GM19372 (cell line): ENCODE results near the gene PIAS4.

Experiments used
- ATAC-seq: cut with Tn5 transposase; IDR thresholded peaks from one replicate; pipeline ENCODE4 v1.9.1; 2021; ENCODE audit warnings: mild to moderate bottlenecking, low read depth, moderate library complexity; ENCODE audit not compliant: unreplicated experiment

PIAS4 gene

DNA sequence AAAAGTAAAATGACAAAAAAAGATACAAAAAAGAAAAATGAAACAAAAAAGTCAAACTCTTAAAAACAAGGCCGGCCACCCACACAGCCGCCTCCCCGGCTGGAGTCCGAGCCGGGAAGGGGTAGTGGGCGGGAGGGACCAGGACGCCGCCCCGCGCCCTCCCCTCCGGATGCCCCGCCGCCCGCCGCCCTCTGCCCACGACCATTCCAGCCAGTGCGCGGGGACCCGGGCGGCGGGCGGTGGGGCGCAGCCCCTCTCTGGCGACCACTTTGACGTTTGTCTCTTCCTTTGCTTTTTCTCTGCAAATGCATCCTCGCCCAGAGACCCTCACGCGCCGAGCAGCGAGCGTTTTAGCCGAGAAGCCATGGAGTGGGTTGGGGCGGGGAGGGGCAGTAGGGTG, 30.5 kb downstream of the PIAS4 start:
- ATAC-seq = no peak

DNA sequence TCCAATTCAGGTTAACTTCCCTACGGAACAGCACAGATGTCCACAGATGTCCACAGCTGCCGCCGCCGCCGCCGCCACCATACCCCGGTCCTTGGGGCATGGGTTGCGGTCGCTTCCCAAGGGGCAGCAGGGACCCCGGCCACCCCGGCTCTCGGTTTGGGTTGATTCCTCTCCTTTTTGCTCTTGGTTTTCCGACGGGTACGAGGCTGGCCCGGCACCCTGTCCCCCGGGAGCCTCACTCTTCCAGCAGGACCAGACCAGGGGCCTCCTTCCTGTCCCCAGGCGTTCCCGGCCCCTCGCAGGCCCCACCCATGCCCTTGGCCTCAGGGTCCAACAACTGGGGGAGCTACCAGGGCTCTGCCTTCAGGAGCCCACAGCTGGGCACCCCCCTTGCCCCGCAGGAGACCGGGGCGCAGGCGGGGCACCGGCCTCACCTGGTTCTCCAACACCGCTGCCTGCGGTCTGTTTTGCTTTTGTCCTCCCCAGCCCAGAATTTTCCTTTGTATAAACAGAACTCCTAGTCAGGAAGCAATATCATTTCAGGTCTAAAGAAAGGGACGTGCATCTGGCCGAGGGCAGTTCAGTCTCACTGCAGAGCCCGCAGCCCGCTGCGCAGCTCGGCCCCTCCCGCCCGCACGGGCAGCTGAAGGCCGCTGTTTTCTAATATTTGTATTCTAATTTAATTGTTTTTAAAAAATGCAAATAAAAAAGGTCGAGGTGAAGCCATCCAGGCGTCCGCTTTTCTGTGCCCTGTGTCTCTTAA, 31.3 kb downstream of the PIAS4 start:
- no peak for ATAC-seq

DNA sequence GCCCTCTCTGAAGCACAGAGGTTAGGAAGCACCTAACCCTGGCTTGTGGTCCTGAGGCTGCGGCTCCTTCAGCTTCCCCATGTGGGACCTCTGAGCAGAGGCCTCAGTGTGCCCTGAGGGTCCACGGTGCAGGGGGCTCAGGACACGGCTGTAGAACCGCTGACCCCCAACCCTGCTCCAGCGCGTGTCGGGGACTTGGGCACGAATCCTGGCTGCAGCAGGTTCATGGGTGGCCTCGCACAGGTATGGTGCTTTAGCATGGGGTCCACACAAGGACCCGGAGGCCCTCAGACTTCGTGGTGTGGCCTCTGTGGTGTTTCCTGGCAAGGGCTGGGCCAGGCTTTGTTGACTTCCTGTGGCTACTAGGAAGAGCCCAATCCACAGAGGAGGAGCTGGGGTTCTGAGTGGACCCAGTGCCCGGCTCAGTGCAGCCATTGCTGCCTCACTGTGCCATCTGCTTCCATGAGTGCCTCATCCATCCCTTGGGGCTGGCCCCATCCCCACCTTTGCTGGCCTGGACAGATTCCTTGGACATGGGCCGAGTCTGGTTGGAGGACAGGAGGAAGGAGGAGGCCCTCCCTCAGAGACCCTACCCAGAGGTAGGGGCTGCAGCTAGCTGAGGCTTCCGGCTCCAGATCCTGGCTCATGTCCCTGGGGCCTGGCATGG, 34.7 kb downstream of the PIAS4 start:
- no peak for ATAC-seq

- ATAC-seq = no peak
These were observed 35.2 kb downstream of the PIAS4 start for GRCh38 chr19:4042731-4043082.

DNA sequence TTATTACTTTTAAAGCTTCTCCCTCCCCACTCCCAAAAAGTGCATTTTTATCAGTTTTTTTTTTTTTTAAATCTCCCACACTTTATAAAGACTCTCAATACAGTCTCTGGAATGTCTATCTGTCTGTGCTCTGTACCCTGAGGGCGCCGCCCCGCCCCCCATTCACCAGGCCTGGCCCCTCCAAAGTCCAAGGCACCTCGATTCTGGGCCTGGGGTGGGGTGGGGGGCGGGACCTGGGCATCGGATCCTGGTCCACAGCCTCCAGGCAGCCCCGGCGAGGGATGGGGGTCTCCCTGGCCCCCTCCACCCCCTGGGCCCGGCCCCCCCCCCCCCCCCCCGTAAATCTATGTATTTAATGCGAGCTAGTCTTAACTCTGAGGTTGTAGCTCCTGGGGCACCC, 35.9 kb downstream of the PIAS4 start:
- no peak for ATAC-seq

- no peak for ATAC-seq
These were observed 36.6 kb downstream of the PIAS4 start for GRCh38 chr19:4043966-4044715.

- no peak for ATAC-seq
These were observed 37.5 kb downstream of the PIAS4 start for GRCh38 chr19:4044990-4045465.

DNA sequence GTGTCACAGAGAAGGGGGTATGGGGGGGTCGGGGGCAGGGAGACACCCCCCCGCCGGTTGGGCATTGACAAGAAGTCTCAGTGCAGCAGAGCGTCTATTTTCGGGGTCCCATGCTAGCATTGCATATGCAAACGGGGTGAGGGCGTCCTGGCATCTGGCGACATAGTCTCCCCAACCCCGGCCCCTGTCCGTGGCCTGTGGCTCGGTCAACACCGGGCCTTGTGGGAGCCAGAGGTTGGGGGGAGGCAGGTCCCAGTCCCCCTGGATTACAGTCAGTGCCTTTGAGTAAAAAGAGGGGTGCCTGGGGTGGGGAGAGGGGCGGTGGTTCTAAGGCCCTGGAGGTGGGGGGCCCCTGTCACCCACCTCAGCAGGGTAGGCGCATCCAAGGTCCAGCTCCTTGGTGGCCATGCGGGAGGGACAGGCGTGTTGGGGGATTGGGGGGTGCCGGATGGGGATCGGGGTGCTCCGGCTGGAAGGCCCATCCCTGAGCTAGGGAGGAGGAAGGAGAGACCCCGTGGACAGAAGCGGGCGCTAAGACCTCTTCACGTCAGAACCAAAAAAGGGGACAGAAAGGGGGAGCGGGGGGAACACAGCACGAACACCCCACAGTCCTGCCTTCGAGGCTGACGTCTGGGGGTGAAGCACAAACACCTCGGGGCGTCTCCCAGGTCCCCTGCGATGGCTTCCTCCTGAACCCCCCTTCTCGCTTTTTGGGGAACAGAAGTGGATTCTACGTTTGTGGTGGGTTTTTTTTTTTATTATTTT, 38.2 kb downstream of the PIAS4 start:
- ATAC-seq = no peak

- ATAC-seq = no peak
These were observed 38.8 kb downstream of the PIAS4 start for GRCh38 chr19:4046362-4046691.

- ATAC-seq = no peak
These were observed 39.6 kb downstream of the PIAS4 start for GRCh38 chr19:4046946-4047683.

- ATAC-seq = no peak
These were observed 41.9 kb downstream of the PIAS4 start for GRCh38 chr19:4049432-4049831.

DNA sequence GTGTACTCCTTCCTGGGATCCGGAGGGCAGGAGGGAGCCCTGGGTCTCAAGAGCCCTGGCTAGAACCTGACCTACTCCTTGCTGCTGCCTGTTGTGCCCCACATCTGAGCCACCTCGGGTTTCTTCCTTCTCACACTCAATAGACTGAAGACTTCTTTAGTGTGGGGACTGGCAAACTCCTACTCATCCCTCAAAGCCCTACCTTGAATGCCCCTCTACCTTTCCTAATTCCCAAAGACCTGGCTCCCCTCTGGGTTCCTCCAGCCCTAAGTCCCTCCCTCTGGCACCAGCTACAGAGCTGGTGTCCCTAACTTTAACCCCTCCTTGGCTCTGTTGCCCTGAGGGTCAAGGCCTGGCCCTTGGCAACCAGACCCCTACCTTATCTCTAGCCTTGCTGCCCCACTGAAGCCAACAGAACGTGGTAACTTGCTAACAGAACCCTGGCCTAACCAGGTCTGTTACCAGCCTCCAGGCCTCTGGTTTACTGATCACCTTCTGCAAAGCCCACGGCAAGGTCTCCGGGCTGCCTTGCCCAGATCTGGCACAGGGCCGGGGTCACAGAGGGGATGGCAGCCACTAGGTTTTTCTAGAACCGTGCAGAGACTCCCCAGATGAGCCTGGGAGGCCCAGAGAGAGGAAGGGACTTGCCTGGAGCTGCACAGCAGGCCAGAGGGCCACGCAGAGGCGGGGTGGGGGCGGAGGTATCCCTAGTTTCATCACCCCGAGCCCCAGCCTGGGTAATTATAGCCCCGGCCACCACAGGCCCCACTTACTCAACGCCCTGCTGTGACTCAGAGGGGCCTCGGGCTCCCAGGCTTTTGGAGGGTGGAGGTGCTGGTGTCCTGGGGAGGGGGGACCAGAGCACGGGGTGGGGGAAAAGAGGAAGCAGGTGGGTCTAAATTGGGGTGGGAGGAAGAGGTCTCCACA, 43.9 kb downstream of the PIAS4 start:
- no peak for ATAC-seq

DNA sequence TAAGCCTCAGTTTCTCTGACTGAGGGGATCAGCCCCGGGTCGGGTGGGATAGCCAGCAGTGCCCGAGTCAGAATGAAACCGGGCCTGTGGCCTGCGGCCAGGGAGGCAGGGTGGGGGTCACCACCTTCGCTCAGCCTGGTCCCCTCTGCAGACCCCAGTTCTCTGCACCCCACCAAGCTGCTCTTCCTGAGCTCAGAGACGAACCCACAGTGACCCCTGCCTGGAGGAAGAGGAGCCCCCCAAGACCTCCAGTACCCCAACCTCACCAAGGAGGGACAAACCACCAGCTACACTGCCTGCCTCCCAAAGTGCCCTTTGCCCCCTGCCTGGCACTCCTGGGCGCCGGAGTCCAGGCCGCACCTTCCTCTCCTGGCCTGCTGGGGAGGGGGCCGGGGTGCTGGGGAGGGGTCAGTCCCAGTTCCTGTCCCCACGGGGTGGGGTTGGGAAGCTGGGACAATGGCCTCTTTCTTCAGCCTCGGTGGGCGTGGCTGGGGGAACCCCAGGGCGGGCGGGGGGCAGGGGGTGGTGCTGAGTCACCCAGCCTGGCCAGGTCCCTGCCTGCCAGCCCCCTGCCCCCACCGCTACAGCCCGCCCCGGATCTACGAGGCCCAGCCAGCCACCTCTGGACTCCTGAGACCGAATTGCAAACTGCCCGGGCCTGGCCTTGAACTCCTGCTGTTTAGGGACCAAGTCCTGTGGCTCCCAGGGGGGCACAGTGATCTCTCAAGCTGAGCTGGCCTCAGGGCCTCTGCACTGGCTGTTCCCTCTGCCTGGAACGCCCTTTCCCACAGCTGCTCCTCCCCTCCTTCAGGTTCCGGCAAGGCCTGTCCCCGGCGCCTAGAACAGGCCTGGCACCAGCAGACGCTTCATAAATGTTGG, 44.8 kb downstream of the PIAS4 start:
- no peak for ATAC-seq

DNA sequence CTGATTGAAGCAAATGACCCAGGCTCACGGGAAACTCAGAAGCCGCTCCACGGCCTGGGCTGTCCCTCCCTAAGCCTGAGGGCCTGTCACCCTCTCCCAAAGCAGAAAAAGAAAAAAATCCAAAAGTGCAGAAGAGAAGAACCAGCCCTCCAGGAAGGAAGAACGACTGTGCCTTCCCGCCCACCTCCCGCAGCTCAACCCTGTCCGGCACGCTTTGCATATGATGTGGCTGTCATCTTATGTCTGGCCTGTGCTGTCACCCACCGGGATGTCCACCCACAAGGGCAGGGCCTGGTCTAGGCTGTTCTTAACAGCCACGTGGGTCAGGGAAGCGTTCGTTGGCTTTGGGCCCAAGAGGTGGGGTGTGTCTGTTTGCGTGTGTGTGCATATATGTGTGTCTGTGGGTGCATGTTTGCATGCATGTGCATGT, 45.5 kb downstream of the PIAS4 start:
- no peak for ATAC-seq

DNA sequence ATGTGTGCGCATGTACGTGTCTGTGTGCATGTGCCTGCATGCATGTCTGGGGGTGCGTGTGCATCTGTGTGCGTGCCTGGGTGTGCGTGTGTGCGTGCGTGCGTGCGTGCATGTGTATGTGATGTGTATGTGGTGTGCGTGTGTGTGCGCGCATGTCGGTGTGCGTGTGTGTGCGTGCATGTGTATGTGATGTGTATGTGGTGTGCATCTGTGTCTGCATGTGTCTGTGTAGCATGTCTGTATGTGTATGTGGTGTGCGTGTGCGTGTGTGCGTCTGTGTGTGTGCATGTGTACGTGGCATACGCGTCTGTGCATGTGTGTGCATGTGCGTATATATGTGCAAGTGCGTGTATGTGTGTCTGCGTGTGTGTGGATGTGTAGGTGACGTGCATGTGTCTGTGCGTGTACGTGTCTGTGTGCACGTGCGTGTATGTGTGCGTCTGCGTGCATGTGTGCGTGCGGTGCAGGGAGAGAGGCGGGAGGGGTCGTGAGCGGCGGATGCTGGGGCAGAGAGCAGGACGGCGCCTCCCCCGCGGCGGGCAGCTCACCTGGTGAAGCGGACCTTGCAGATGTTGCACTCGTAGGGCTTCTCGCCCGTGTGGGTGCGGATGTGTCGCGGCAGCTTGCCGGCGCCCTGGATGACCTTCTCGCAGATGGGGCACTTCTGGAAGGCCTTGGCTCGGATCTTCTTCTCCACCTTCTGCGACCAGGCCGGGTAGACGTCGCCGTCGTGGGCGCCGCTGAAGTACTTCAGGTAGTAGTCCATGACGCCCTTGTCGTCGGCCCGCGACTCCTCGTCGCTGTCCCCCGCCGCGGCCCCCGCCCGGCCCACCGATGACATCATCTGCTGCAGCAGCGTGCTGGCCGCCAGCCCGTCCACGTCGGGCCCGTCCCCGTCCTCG, 46.1 kb downstream of the PIAS4 start:
- no peak for ATAC-seq

GRCh38 chr19:4054441-4055208, 47.1 kb downstream of the PIAS4 start:
- ATAC-seq = no peak

DNA sequence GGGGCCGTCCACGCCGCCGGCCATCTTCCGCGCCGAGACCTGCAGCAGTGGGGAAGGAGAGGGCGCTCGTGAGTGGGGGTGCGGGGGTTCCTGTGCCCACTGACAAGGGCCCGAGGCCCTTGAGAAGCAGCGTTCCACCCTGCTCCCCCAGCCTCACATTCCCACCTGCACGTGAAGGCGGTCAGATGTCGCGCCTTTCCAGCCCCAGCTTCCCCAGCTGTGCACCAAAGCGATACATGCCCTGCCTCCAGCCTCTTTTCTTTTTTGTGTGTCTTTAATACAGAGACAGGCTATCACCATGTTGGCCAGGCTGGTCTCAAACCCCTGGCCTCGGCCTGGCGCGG, 47.6 kb downstream of the PIAS4 start:
- no peak for ATAC-seq
